Measurements from ENCODE around the gene DOCK6.

Gene DOCK6

DNA sequence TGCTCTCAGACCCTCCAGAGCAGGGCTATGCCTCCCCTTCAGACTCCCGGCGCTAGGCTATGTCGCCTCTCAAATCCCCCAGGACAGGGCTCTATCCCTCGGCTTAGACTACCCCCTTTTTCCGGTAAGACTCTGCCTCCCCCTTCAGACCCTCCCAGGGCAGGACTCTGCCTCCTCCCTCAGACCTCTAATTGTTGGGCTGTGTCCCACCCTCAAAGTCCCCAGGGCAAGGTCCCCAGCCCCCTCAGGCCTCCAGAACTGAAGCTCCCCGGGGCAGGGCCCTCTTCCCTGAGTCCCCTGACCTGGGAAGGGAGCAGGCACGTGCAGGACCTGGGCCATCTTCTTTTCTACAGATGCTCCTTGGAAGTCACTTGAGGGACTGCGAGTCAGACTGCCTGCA lies 68.2 kb downstream of the DOCK6 start:
- Histone ChIP-seq H3K4me1 (ENCODE audit: insufficient read depth, poor library complexity, severe bottlenecking) (peaks cover 7% of the 10 kb centered on the region), H3K9me3 (ENCODE audit: severe bottlenecking) (no peaks in the 10 kb centered on the region), H3K36me3 (ENCODE audit: low read depth) (peaks cover 27% of the 10 kb centered on the region), H3K27ac (ENCODE audit: poor library complexity, severe bottlenecking) (no peak overlapping the region), H3K4me3 (ENCODE audit: severe bottlenecking) (no peak overlapping the region), H3K27me3 (ENCODE audit: insufficient read depth, poor library complexity, severe bottlenecking) (no peaks in the 10 kb centered on the region)
- TF ChIP-seq, protein P1, sequence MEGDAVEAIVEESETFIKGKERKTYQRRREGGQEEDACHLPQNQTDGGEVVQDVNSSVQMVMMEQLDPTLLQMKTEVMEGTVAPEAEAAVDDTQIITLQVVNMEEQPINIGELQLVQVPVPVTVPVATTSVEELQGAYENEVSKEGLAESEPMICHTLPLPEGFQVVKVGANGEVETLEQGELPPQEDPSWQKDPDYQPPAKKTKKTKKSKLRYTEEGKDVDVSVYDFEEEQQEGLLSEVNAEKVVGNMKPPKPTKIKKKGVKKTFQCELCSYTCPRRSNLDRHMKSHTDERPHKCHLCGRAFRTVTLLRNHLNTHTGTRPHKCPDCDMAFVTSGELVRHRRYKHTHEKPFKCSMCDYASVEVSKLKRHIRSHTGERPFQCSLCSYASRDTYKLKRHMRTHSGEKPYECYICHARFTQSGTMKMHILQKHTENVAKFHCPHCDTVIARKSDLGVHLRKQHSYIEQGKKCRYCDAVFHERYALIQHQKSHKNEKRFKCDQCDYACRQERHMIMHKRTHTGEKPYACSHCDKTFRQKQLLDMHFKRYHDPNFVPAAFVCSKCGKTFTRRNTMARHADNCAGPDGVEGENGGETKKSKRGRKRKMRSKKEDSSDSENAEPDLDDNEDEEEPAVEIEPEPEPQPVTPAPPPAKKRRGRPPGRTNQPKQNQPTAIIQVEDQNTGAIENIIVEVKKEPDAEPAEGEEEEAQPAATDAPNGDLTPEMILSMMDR (IDR thresholded peaks at IDR 0.05; ENCODE audit: poor library complexity, severe bottlenecking) = no peak
- ATAC-seq (ENCODE audit: low read depth) (no peak), DNase-seq (ENCODE audit: low spot score) (no peak)

DNA sequence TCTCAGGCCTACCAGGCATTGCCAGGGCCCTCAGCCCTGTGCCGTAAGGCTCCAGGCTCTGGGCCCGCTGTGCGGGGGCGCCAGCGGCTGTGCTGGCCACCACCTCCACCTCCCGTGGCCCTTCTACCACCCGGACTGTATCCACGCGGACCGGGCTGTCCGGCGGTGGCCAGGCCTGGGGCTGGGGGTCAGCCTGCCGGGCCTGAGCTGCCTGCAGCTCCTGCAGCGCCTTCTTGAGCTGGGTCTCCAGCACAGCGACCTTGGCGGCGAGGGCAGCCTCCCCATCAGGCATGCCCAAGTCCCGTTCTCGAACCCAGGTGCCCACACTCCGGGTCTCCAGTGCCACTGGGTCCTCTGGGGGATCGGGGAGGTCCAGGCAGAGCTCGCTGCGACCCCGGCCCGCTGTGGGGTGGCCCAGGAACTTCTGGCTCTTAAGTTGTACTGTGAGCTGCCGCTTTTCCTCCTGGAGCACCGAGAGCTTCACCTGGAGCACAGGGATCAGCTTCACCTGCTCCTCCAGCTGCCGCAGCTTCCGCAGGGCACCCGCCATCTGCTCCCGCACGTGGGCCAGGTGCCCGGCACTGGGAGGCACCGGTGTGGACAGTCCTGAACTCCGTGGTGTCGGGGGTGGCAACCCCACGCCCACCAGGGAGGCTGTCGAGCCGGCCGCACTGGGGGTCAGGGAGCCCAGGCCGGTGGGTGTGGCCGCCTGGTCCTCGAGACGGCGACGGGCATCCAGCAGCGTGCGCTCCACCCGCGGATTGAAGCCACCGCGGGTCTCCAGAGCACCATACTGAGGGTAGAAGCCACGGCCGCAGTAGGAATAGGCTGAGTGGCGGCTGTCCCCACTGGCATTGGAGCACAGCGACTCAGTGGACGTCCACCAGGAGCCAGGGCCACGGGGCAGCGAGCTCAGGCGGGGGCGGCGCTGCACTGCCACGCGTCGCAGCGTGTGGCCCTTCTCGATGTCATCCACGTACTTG lies 69.1 kb downstream of the DOCK6 start:
- peaks cover 27% of the 10 kb centered on the region for H3K36me3 ChIP-seq (ENCODE audit: low read depth)
- no peaks in the 10 kb centered on the region for H3K9me3 ChIP-seq (ENCODE audit: severe bottlenecking)
- TF ChIP-seq, protein P1 (IDR thresholded peaks at IDR 0.05; ENCODE audit: poor library complexity, severe bottlenecking) = no peak
- DNase-seq (ENCODE audit: low spot score) (peak; percentile 63), ATAC-seq (ENCODE audit: low read depth) (no peak)
- H3K4me3 ChIP-seq (ENCODE audit: severe bottlenecking) = no peak overlapping the region
- peaks cover 7% of the 10 kb centered on the region for H3K4me1 ChIP-seq (ENCODE audit: insufficient read depth, poor library complexity, severe bottlenecking)
- H3K27me3 ChIP-seq (ENCODE audit: insufficient read depth, poor library complexity, severe bottlenecking) = no peaks in the 10 kb centered on the region
- no peak overlapping the region for H3K27ac ChIP-seq (ENCODE audit: poor library complexity, severe bottlenecking)

DNA sequence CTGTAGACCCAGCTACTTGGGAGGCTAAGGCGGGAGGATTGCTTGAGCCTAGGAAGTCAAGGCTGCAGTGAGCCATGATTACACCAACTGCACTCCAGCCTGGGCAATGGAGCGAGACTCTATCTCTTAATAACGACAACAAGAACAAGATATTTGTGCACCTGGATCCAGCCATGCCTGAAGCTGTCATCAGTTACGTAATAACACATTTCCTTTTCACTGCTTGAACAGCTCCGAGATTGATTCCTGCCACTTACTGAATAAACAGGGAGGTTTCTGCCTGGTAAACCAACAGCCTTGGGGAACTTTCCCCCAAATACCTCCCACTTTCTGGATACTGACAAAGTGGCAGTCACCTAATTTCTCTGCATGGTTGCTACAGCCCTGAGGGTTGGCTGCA lies 70.4 kb downstream of the DOCK6 start:
- Histone ChIP-seq H3K4me3 (ENCODE audit: severe bottlenecking) (no peak overlapping the region), H3K27ac (ENCODE audit: poor library complexity, severe bottlenecking) (no peak overlapping the region), H3K27me3 (ENCODE audit: insufficient read depth, poor library complexity, severe bottlenecking) (no peaks in the 10 kb centered on the region), H3K36me3 (ENCODE audit: low read depth) (peaks cover 37% of the 10 kb centered on the region), H3K9me3 (ENCODE audit: severe bottlenecking) (no peaks in the 10 kb centered on the region), H3K4me1 (ENCODE audit: insufficient read depth, poor library complexity, severe bottlenecking) (peaks cover 7% of the 10 kb centered on the region)
- DNase-seq (ENCODE audit: low spot score) (no peak), ATAC-seq (ENCODE audit: low read depth) (no peak)
- TF ChIP-seq, protein P1 (IDR thresholded peaks at IDR 0.05; ENCODE audit: poor library complexity, severe bottlenecking) = no peak

DNA sequence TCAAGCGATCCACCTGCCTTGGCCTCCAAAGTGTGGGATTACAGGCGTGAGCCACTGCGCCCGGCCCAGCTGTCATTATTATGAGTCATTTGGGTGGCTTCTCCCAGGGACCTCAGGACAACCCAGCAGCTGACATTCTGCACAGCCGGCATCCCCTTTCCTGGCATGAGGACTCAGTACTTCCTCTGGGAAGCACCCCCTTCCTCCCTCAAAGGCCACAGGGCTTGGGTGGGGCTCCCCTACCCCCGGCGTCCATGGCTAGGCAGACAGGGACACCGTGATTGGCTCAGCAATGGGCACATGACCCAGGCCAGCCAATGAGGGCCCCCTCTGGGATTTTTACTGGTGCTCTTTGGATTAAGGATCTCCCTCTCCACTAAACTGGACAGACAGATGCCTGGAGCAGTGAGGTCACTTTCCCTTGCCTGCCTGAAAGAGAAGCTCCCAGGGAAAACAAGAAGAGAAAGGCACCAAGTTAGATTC lies 71.0 kb downstream of the DOCK6 start:
- peaks cover 41% of the 10 kb centered on the region for H3K36me3 ChIP-seq (ENCODE audit: low read depth)
- peak; percentile 57; the same call in 2 of the 3 replicates for ATAC-seq (ENCODE audit: low read depth)
- no peak for DNase-seq (ENCODE audit: low spot score)
- no peaks in the 10 kb centered on the region for H3K9me3 ChIP-seq (ENCODE audit: severe bottlenecking)
- no peaks in the 10 kb centered on the region for H3K27me3 ChIP-seq (ENCODE audit: insufficient read depth, poor library complexity, severe bottlenecking)
- peaks cover 7% of the 10 kb centered on the region for H3K4me1 ChIP-seq (ENCODE audit: insufficient read depth, poor library complexity, severe bottlenecking)
- H3K27ac ChIP-seq (ENCODE audit: poor library complexity, severe bottlenecking) = no peak overlapping the region
- TF ChIP-seq, protein P1 (IDR thresholded peaks at IDR 0.05; ENCODE audit: poor library complexity, severe bottlenecking) = no peak
- H3K4me3 ChIP-seq (ENCODE audit: severe bottlenecking) = no peak overlapping the region

DNA sequence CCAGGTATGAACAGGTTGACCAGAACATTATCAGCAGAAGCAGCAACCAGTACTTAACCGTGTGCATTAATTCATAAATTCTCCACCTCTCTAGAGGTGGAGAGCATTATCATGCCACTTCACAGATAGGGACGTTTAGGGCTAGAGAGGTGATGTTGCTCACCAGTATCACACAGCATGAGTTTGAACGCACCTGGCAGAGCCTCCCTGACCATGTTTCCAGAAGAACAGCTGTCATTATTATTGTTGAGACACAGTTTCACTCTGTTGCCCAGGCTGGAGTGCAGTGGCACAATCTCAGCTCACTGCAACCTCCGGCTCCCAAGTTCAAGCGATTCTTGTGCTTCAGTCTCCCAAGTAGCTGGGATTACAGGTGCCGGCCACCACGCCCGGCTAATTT lies 71.8 kb downstream of the DOCK6 start:
- DNase-seq (ENCODE audit: low spot score) (no peak), ATAC-seq (ENCODE audit: low read depth) (no peak)
- TF ChIP-seq, protein P1 (IDR thresholded peaks at IDR 0.05; ENCODE audit: poor library complexity, severe bottlenecking) = no peak
- Histone ChIP-seq H3K36me3 (ENCODE audit: low read depth) (peaks cover 40% of the 10 kb centered on the region), H3K4me1 (ENCODE audit: insufficient read depth, poor library complexity, severe bottlenecking) (peaks cover 7% of the 10 kb centered on the region), H3K27me3 (ENCODE audit: insufficient read depth, poor library complexity, severe bottlenecking) (no peaks in the 10 kb centered on the region), H3K27ac (ENCODE audit: poor library complexity, severe bottlenecking) (peak overlapping the region; percentile 23), H3K9me3 (ENCODE audit: severe bottlenecking) (no peaks in the 10 kb centered on the region), H3K4me3 (ENCODE audit: severe bottlenecking) (no peak overlapping the region)

Data from RWPE2 (cell line).